Measurements from ENCODE around the gene RANBP3. TPM values are rescaled to one million over a fixed set of nuclear protein-coding genes. Genes with fewer than 3 reads are reported as not detected.

The RANBP3 gene
- total and polyA plus RNA-seq, 2 experiments from 2014 or later: 41.8 to 50.0 TPM

DNA sequence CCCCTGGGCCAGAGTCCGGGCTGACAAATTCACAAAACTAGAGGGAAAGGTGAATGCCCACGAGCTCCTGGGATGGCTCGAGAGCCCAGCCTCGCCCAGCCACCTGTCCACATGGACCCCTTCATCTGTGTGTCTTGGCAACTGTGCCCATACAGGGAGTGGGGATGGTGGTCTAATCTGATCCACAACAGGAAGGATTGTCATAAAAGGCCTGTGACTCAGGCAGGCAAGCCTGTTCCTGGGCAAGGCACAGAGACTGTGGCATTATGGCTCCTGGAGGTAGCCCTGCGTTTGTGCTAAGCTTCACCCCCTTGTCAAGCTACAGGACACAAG is 43.9 kb downstream of the RANBP3 start:
- peaks cover 26% of the 10 kb centered on the region for H3K4me1 ChIP-seq (ENCODE audit: insufficient read depth)
- WGBS, 2 experiments (ENCODE audit: low coverage in 1 of 2, low lambda C conversion rate in 2 of 2, missing lambda C conversion rate in 2 of 2): 77 to 85% methylated on average over 5 of the region's 5 CpGs
- no peaks in the 10 kb centered on the region for H3K9me3 ChIP-seq (ENCODE audit: low read depth)
- H3K27ac ChIP-seq: peak overlapping the region; percentile 93
- peak; percentile 49 for DNase-seq
- TF ChIP-seq EZH2phosphoT487 (IDR thresholded peaks at IDR 0.05; ENCODE audit: insufficient read depth, low read depth): no peak
- no peak for TF ChIP-seq EZH2 (IDR thresholded peaks at IDR 0.05; ENCODE audit: insufficient read depth, poor library complexity, severe bottlenecking)
- no peaks in the 10 kb centered on the region for H4K20me1 ChIP-seq (ENCODE audit: insufficient read depth)
- no peak overlapping the region for H3K4me3 ChIP-seq
- H2AFZ ChIP-seq: no peak overlapping the region
- peak overlapping the region; percentile 81 for H3K4me2 ChIP-seq (ENCODE audit: unreplicated experiment)
- H3K9me2 ChIP-seq (ENCODE audit: insufficient read depth): no peaks in the 10 kb centered on the region
- H3K27me3 ChIP-seq (replicated peaks; ENCODE audit: insufficient read depth): no peaks in the 10 kb centered on the region
- peak overlapping the region; percentile 76 for H3K9ac ChIP-seq
- H3K36me3 ChIP-seq (ENCODE audit: low read depth): peaks cover 8% of the 10 kb centered on the region; the same call in 1 of the 2 replicates
- H3F3A ChIP-seq (ENCODE audit: insufficient read depth): peaks cover 32% of the 10 kb centered on the region
- in situ Hi-C loops (cut with MboI): no loop called here
- H3K79me2 ChIP-seq (ENCODE audit: insufficient read depth): peaks cover 49% of the 10 kb centered on the region

DNA sequence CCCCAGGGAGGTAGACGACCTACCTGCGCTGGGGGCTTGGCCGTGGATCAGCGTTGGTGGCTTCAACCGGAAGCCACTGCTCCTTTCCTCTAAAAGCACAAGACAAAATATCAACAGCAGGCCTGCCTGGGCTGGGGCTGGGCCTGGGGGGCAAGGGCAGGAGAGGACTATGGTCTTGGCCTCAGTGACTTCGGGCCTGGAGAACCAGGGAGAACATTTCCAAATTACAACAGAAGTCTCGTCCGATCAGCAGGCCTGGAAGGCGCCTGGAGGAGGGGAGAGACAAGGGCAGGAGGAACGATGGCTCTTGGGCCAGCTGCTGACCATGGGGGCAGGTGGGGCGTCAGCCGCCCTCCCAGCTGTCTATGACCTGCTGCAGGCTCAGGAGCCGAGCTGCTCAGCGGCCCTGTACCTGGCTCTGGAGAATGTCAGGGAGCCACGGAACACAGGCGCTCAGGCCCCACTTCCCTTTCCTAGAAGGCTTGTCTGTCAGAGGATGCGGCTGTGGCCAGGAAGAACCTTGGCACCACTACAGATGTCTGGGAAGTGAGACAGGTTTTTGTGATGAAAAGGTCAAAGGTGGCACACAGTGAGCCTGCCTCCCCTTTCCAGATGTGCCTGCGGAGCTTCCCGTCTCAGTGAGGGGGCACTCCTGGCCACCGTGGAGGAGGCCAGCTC is 44.4 kb downstream of the RANBP3 start:
- TF ChIP-seq EZH2 (IDR thresholded peaks at IDR 0.05; ENCODE audit: insufficient read depth, poor library complexity, severe bottlenecking): no peak
- TF ChIP-seq EZH2phosphoT487 (IDR thresholded peaks at IDR 0.05; ENCODE audit: insufficient read depth, low read depth): no peak
- peaks cover 13% of the 10 kb centered on the region; the same call in 1 of the 2 replicates for H3K36me3 ChIP-seq (ENCODE audit: low read depth)
- H3K4me3 ChIP-seq: no peak overlapping the region
- H3K79me2 ChIP-seq (ENCODE audit: insufficient read depth): peaks cover 46% of the 10 kb centered on the region
- H3K27me3 ChIP-seq (replicated peaks; ENCODE audit: insufficient read depth): no peaks in the 10 kb centered on the region
- no peak overlapping the region for H2AFZ ChIP-seq
- in situ Hi-C loops (cut with MboI): no loop called here
- H3F3A ChIP-seq (ENCODE audit: insufficient read depth): peaks cover 36% of the 10 kb centered on the region
- H3K4me1 ChIP-seq (ENCODE audit: insufficient read depth): peaks cover 26% of the 10 kb centered on the region
- no peaks in the 10 kb centered on the region for H3K9me3 ChIP-seq (ENCODE audit: low read depth)
- no peaks in the 10 kb centered on the region for H3K9me2 ChIP-seq (ENCODE audit: insufficient read depth)
- H3K9ac ChIP-seq: no peak overlapping the region
- 92 to 95% methylated on average over 20 of the region's 20 CpGs for WGBS, 2 experiments (ENCODE audit: low coverage in 1 of 2, low lambda C conversion rate in 2 of 2, missing lambda C conversion rate in 2 of 2)
- DNase-seq: no peak
- H4K20me1 ChIP-seq (ENCODE audit: insufficient read depth): no peaks in the 10 kb centered on the region
- H3K27ac ChIP-seq: peak overlapping the region; percentile 93
- H3K4me2 ChIP-seq (ENCODE audit: unreplicated experiment): no peak overlapping the region

DNA sequence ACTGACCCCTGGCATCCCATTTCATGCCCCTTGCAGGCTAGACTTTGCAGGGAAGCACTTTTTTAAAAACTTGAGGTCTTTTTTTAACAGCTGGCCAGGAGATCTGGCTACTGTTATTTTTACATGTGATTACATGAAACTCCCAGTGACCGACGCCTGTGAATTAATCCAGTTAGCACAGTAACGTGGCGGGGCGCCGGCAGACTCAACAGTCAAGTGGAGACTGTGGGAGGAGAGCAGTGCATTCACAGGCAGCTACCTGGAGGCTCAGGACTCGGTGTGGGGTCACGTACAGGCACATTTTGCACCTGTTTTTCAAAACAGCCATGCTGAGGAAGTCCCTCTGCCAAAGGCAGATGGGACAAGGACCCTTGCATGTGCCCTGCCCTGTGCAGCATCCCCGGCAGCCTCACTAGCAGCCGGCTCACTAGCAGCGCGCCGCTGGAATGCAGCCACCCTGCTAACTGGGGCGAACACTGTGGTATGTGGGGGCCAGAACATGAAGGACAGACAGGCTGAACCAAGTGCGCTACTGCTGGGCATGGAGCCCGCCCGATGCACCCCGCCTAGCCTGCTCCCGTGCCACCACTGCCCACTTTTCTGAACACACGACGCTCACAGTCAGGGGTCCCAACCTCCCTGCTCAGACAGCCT is 45.2 kb downstream of the RANBP3 start:
- Histone ChIP-seq H3K27ac (no peak overlapping the region), H3K79me2 (ENCODE audit: insufficient read depth) (peaks cover 38% of the 10 kb centered on the region), H3F3A (ENCODE audit: insufficient read depth) (peaks cover 44% of the 10 kb centered on the region), H3K9me3 (ENCODE audit: low read depth) (no peaks in the 10 kb centered on the region), H3K4me1 (ENCODE audit: insufficient read depth) (peaks cover 26% of the 10 kb centered on the region), H3K4me3 (no peak overlapping the region), H3K9me2 (ENCODE audit: insufficient read depth) (no peaks in the 10 kb centered on the region), H4K20me1 (ENCODE audit: insufficient read depth) (no peaks in the 10 kb centered on the region), H3K36me3 (ENCODE audit: low read depth) (peaks cover 19% of the 10 kb centered on the region; the same call in 1 of the 2 replicates), H3K9ac (no peak overlapping the region), H2AFZ (no peak overlapping the region), H3K4me2 (ENCODE audit: unreplicated experiment) (no peak overlapping the region), H3K27me3 (replicated peaks; ENCODE audit: insufficient read depth) (no peaks in the 10 kb centered on the region)
- no peak for DNase-seq
- TF ChIP-seq EZH2phosphoT487 (IDR thresholded peaks at IDR 0.05; ENCODE audit: insufficient read depth, low read depth) (no peak), EZH2 (IDR thresholded peaks at IDR 0.05; ENCODE audit: insufficient read depth, poor library complexity, severe bottlenecking) (no peak)
- in situ Hi-C loops (cut with MboI): no loop called here
- WGBS, 2 experiments (ENCODE audit: low coverage in 1 of 2, low lambda C conversion rate in 2 of 2, missing lambda C conversion rate in 2 of 2): 95% methylated on average over 21 of the region's 21 CpGs

DNA sequence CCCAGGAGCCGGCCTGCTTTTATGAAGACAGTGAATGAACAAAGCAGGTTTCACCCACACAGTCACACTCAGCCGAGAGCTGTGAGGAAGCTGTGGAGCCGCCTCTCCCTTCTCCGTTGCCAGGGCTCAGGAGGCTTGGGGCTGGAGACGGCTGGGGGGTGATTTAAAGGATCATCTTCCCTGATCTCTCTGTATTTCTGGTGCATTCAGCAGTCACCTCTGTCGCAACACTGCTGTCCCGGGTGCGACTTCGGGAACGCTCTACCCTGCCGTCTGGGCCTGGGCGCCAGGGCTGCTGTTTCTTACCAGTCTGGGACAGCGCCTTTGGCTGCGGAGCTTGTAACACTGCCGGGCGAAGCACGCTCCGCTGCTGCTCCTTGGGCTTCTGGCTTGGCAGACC is 45.8 kb downstream of the RANBP3 start:
- Histone ChIP-seq H2AFZ (no peak overlapping the region), H3K4me1 (ENCODE audit: insufficient read depth) (peaks cover 31% of the 10 kb centered on the region), H3F3A (ENCODE audit: insufficient read depth) (peaks cover 50% of the 10 kb centered on the region), H3K4me3 (no peak overlapping the region), H3K9ac (no peak overlapping the region), H3K27me3 (replicated peaks; ENCODE audit: insufficient read depth) (no peaks in the 10 kb centered on the region), H3K36me3 (ENCODE audit: low read depth) (peaks cover 24% of the 10 kb centered on the region), H3K9me2 (ENCODE audit: insufficient read depth) (no peaks in the 10 kb centered on the region), H3K9me3 (ENCODE audit: low read depth) (no peaks in the 10 kb centered on the region), H3K4me2 (ENCODE audit: unreplicated experiment) (no peak overlapping the region), H3K27ac (no peak overlapping the region), H4K20me1 (ENCODE audit: insufficient read depth) (no peaks in the 10 kb centered on the region), H3K79me2 (ENCODE audit: insufficient read depth) (peaks cover 33% of the 10 kb centered on the region)
- WGBS, 2 experiments (ENCODE audit: low coverage in 1 of 2, low lambda C conversion rate in 2 of 2, missing lambda C conversion rate in 2 of 2): 96% methylated on average over 18 of the region's 18 CpGs
- DNase-seq: no peak
- in situ Hi-C loops (cut with MboI): no loop called here
- TF ChIP-seq EZH2 (IDR thresholded peaks at IDR 0.05; ENCODE audit: insufficient read depth, poor library complexity, severe bottlenecking): no peak
- TF ChIP-seq EZH2phosphoT487 (IDR thresholded peaks at IDR 0.05; ENCODE audit: insufficient read depth, low read depth): no peak
